ENCODE measurements around the gene MXD1.
"Not testable (repeated sequence)": the region's sequence is repeated elsewhere in the genome, so short reads cannot be mapped to it uniquely, and the experiment has no call there.

MXD1 gene

GRCh38 chr2:69933839-69934613 is 19.1 kb downstream of the MXD1 start:
- DNase-seq: no peak

GRCh38 chr2:69934614-69934908 is 19.7 kb downstream of the MXD1 start:
- no peak for DNase-seq

- DNase-seq: no peak
Measured at GRCh38 chr2:69935011-69935410, 20.1 kb downstream of the MXD1 start.

- no peak for DNase-seq
Measured at GRCh38 chr2:69936906-69937305, 22.0 kb downstream of the MXD1 start.

GRCh38 chr2:69937968-69938367 is 23.1 kb downstream of the MXD1 start:
- DNase-seq: no peak

GRCh38 chr2:69939722-69940121 is 24.8 kb downstream of the MXD1 start:
- DNase-seq: no peak

GRCh38 chr2:69940691-69941090 is 25.8 kb downstream of the MXD1 start:
- DNase-seq: no peak

- no peak for DNase-seq
Measured at GRCh38 chr2:69943000-69943842, 28.3 kb downstream of the MXD1 start.

- no peak for DNase-seq
Measured at GRCh38 chr2:69943843-69944525, 29.1 kb downstream of the MXD1 start.

- no peak for DNase-seq
Measured at GRCh38 chr2:69944756-69945155, 29.8 kb downstream of the MXD1 start.

GRCh38 chr2:69945441-69945840 is 30.5 kb downstream of the MXD1 start:
- no peak for DNase-seq

- no peak for DNase-seq
Measured at GRCh38 chr2:69945941-69946340, 31.0 kb downstream of the MXD1 start.

- peak; percentile 48 to 52 for DNase-seq
Measured at GRCh38 chr2:69946351-69947324, 31.7 kb downstream of the MXD1 start.

GRCh38 chr2:69947325-69947931 is 32.5 kb downstream of the MXD1 start:
- DNase-seq: no peak

- no peak for DNase-seq
Measured at GRCh38 chr2:69948032-69948962, 33.4 kb downstream of the MXD1 start.

GRCh38 chr2:69948963-69949645 is 34.2 kb downstream of the MXD1 start:
- DNase-seq: no peak

GRCh38 chr2:69950241-69950640 is 35.3 kb downstream of the MXD1 start:
- DNase-seq: no peak

- DNase-seq: not testable (repeated sequence)
Measured at GRCh38 chr2:69950671-69951070, 35.8 kb downstream of the MXD1 start.

- DNase-seq: no peak
Measured at GRCh38 chr2:69952336-69953115, 37.6 kb downstream of the MXD1 start.
